ENCODE results near the gene CBR1. TPM values are rescaled to one million over a fixed set of nuclear protein-coding genes. Genes with fewer than 3 reads are reported as not detected.
"Not testable (repeated sequence)": the region's sequence is repeated elsewhere in the genome, so short reads cannot be mapped to it uniquely, and the experiment has no call there.

Gene CBR1
- total RNA-seq, 4 donors from 2014 or later = 83.3 to 155 (median 121) TPM

DNA sequence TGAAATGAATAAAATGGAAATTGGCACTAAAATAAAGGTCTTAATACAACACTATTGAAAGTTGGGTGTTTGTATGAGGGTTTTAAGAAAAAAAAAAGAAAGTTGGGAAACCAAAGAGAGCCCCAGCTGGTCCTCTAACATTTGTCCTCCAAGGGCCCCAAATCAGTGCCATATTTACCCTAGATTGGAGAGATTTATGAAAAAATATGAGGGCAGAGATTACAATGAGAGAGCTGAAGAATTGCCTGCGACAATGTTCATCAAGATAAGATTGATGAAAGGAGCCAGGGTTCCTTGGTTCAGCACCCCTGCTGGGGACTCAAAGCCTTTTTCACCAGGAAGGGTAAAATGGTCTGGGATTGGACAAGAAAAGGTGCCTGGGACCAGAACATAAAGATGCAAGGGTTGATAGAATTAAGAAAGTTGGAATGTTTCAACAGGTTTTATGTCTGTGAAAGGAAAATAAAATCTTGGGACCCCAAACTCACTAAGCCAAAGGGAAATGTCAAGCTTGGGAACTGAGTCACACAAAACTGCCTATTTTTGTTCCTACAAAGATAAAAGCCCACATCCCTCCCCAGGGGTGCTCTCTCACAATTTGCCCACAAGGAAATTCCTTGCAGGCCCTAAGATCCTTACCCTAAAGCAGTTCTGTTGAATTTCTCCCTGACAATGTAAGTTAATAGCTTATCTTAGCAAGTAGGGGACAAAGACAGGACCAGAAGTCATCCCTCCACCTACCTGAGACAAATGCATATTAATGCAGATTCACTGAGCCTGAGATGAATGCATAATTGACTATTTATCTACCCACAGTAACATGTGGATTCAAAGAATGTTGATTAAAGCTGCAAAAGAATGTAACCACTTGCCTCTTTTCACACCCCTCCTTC lies 26.8 kb downstream of the CBR1 start:
- H3K36me3 ChIP-seq = no peaks in the 10 kb centered on the region
- 53% methylated on average over 1 of the region's 1 CpG for WGBS
- H3K9me3 ChIP-seq = no peaks in the 10 kb centered on the region
- no peak overlapping the region for H3K4me3 ChIP-seq
- H3K4me1 ChIP-seq = no peaks in the 10 kb centered on the region
- H3K27ac ChIP-seq (replicated peaks in 1 of 4) = no peak overlapping the region
- H3K27me3 ChIP-seq = peaks cover 0 to 29% (median 0%) of the 10 kb centered on the region in 4 donors
- DNase-seq (ENCODE audit: extremely low spot score) = no peak
- intact Hi-C loops (cut with DNase I) = no loop called here
- TF ChIP-seq CTCF (IDR thresholded peaks at IDR 0.05) (no peak), EP300 (IDR thresholded peaks at IDR 0.05) (no peak), POLR2A (IDR thresholded peaks at IDR 0.05; ENCODE audit: low read depth) (no peak), POLR2AphosphoS5 (IDR thresholded peaks at IDR 0.05) (no peak)

- Histone ChIP-seq H3K4me3 (no peak overlapping the region), H3K36me3 (no peaks in the 10 kb centered on the region), H3K4me1 (no peaks in the 10 kb centered on the region), H3K9me3 (no peaks in the 10 kb centered on the region), H3K27me3 (peaks cover 0 to 29% (median 0%) of the 10 kb centered on the region in 4 donors), H3K27ac (replicated peaks in 1 of 4) (no peak overlapping the region)
- no peak for TF ChIP-seq EP300 (IDR thresholded peaks at IDR 0.05)
- no peak for TF ChIP-seq POLR2AphosphoS5 (IDR thresholded peaks at IDR 0.05)
- TF ChIP-seq CTCF (IDR thresholded peaks at IDR 0.05) = no peak
- TF ChIP-seq POLR2A (IDR thresholded peaks at IDR 0.05; ENCODE audit: low read depth) = no peak
- intact Hi-C loops (cut with DNase I) = no loop called here
- 70% methylated on average over 8 of the region's 8 CpGs for WGBS
- no peak for DNase-seq (ENCODE audit: extremely low spot score)
Observed at GRCh38 chr21:36097427-36098181, 27.8 kb downstream of the CBR1 start.

DNA sequence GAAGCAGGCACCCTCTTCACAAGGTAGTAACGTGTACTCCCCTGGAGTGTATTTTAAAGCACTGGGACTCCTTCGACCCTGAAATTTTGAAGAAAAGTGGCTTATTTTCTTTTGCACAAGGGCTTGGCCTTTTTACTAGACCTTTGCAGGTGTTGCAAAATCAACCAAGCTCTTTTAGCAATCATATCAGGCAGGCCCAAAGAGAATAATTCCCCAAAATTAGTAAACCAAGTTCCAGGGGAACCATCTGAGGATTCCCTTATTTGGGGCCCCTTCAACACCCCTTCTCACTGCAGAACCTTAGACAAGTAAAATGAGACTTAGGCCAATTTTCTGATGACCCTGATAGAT lies 28.3 kb downstream of the CBR1 start:
- Histone ChIP-seq H3K36me3 (no peaks in the 10 kb centered on the region), H3K27ac (replicated peaks in 1 of 4) (no peak overlapping the region), H3K4me1 (no peaks in the 10 kb centered on the region), H3K4me3 (no peak overlapping the region), H3K9me3 (no peaks in the 10 kb centered on the region), H3K27me3 (peaks cover 0 to 32% (median 0%) of the 10 kb centered on the region in 4 donors)
- DNase-seq (ENCODE audit: extremely low spot score) = no peak
- 81% methylated on average over 2 of the region's 2 CpGs for WGBS
- TF ChIP-seq EP300 (IDR thresholded peaks at IDR 0.05) (no peak), POLR2A (IDR thresholded peaks at IDR 0.05; ENCODE audit: low read depth) (no peak), CTCF (IDR thresholded peaks at IDR 0.05) (no peak), POLR2AphosphoS5 (IDR thresholded peaks at IDR 0.05) (no peak)
- intact Hi-C loops (cut with DNase I) = no loop called here

- no peak for DNase-seq (ENCODE audit: extremely low spot score)
- no peaks in the 10 kb centered on the region for H3K4me1 ChIP-seq
- no peak overlapping the region for H3K27ac ChIP-seq (replicated peaks in 1 of 4)
- 98% methylated on average over 3 of the region's 3 CpGs for WGBS
- H3K27me3 ChIP-seq = peaks cover 0 to 33% (median under 1%) of the 10 kb centered on the region in 4 donors
- no peaks in the 10 kb centered on the region for H3K9me3 ChIP-seq
- no peak for TF ChIP-seq CTCF (IDR thresholded peaks at IDR 0.05)
- TF ChIP-seq POLR2AphosphoS5 (IDR thresholded peaks at IDR 0.05) = no peak
- TF ChIP-seq EP300 (IDR thresholded peaks at IDR 0.05) = no peak
- no peak for TF ChIP-seq POLR2A (IDR thresholded peaks at IDR 0.05; ENCODE audit: low read depth)
- intact Hi-C loops (cut with DNase I) = no loop called here
- no peak overlapping the region for H3K4me3 ChIP-seq
- no peaks in the 10 kb centered on the region for H3K36me3 ChIP-seq
Observed at GRCh38 chr21:36099000-36099399, 29.2 kb downstream of the CBR1 start.

- H3K36me3 ChIP-seq; intact Hi-C loops (cut with DNase I); DNase-seq (ENCODE audit: extremely low spot score); H3K27ac ChIP-seq (replicated peaks in 1 of 4); H3K4me1 ChIP-seq; H3K9me3 ChIP-seq; H3K4me3 ChIP-seq: not testable (repeated sequence)
- peaks cover 0 to 37% (median 3%) of the 10 kb centered on the region in 4 donors for H3K27me3 ChIP-seq
- WGBS = 63% methylated on average over 13 of the region's 13 CpGs
Observed at GRCh38 chr21:36099695-36100211, 29.9 kb downstream of the CBR1 start.
